ENCODE data around the gene MYL7.
"Not testable (repeated sequence)": the region's sequence is repeated elsewhere in the genome, so short reads cannot be mapped to it uniquely, and the experiment has no call there.

Gene MYL7, protein sequence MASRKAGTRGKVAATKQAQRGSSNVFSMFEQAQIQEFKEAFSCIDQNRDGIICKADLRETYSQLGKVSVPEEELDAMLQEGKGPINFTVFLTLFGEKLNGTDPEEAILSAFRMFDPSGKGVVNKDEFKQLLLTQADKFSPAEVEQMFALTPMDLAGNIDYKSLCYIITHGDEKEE

DNA sequence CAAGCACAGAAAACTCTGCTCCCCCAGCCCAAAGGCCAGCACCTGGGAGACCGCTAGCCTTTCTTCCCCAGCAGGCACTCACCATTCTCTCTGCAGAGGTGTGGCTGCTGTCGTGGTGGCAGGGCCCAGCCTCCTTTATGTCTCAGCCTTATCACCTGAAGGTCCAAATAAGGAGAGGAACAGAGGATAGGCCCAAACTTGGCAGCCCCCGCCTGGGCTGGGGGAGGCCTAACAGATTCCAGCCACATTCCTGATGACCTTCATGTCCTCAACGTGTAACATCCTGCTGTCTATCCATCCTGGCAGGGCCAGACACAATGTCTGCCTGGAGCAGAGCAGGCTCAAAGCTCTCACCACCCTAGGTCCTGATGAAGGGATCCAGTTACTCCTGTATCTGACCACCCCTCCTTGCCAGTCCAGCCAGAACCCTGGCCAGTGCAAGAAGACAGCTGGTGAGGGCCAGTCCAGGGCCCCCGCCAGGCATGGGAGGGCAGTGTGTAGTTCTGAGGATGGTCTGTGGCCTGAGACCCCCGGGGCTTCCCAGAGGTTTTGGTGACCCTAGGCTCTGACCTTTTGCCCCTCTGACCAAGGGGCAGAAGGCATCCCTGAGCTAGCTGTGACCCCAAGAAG, at the start of gene MYL7:
TSS of gene MYL7 (minus strand) at position 112 of the 630 bp plus-strand sequence. CDS start at position 85, 27 bp downstream.
- DNase-seq (ENCODE audit: low read depth in 4 of 4, low spot score in 1 of 4) = no peak

DNA sequence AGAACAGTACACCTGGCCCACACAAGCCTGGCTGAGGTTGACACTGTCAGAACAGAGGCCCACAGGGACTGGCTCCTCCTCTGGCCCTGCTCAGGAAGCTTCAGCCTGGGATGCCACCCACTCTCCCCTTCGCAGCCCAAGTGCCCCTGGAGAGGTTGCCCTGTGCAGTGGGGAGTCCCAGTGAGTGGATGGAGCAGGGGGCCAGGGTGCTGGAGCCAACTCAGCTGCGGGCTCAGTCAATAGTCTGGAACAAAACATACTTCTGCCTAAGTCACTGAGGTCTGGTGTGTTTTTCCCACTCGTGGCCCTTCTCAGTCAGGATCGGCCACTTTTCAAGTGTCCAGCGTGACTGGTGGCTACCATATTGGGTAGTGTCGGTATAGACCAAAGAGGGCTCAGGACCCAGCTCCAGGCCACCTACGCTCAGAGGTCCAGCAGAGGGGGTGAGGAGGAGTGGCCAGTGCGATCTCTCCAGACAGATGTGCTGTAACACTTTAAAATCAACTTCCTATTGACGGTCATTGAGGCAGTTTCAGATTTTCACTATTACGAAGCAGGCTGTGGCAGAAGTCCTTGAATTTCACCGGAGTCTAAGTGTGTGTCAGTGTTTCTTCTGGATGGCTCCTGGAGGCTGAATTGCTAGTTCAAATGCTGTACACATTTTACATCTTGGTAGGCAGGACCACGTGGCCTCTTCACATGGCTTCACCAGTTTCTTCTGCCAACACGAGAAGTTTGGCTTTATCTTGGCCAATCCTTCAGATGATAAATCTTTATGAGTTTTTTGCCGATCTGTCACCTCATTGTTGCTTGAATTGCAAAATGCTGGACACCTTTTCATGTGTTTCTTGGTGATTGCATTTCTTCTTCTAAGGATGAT, 49.1 kb upstream of the MYL7 start:
- no peak for DNase-seq (ENCODE audit: low read depth in 4 of 4, low spot score in 1 of 4)

DNA sequence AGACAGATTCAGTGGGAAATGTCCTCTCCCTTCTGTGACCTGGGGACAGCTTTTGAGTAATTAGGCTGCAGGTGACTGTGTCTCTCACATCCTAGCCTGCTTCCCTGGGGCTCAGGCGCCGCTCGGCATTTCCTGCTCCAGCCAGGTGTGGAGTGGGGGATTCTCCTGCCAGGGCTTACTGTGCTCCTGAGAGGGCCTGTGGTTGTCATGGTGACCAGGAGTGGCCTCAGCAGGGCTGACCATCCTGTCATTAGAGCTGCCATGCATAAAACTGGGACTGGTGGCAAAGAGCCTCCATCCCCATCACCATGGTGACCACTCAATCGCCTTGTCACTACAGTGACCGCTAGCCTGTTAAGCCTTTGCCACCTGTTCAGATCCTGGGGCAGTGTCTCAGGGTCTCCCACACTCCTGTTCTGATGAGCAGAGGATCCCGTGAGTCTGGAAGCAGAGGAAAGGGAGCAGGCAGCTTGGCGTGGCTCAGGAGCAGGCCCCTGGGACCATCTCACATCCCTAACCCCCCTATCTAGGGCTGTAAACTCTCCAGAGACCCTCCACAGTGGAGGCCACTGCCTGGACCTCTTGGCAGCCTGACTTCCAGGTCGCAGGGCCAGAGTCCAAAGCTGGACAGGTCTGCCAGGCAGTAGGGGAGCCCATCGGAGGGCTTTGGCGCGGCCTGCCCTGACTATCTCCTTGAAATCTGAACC, 48.3 kb upstream of the MYL7 start, which contains the start of gene GCK:
TSS of gene GCK (minus strand) at position 154 of the 707 bp plus-strand sequence. CDS start 486 bp downstream, outside the sequence.
- no peak for DNase-seq (ENCODE audit: low read depth in 4 of 4, low spot score in 1 of 4)

DNA sequence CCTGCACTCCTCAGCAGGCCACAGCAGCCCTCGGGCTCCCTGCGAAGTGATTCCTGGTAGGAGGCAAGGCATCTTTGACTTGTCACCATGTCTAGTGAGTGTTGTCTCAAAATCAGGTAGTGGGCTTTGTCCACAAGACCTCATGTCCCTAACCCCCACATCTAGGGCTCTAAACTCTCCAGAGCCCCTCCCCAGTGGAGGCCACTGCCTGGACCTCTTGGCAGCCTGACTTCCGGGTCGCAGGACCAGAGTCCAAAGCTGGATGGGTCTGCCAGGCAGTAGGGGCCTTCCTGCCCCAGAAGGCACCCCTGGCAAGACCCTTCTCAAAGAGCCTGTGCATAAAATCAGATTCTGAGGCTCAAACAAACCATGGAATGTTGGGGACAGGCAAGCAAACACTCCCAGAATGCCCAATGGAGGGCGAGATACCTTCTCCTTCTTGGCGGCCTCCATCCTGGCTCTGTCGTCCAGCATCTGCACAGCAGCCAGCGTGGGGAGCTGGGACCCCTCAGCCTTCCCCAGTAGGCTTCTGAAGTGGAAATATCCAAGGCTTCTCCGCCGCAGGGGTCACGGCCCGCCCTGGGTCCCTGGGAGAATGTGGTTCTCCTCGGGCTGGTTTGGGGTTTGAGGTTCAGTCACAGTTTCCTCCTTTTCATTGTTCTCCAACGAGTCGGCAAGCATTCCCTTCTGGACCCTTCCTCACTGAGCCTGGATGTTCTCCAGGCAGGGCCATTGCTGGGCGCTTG, 47.5 kb upstream of the MYL7 start:
- DNase-seq (ENCODE audit: low read depth in 4 of 4, low spot score in 1 of 4) = no peak

DNA sequence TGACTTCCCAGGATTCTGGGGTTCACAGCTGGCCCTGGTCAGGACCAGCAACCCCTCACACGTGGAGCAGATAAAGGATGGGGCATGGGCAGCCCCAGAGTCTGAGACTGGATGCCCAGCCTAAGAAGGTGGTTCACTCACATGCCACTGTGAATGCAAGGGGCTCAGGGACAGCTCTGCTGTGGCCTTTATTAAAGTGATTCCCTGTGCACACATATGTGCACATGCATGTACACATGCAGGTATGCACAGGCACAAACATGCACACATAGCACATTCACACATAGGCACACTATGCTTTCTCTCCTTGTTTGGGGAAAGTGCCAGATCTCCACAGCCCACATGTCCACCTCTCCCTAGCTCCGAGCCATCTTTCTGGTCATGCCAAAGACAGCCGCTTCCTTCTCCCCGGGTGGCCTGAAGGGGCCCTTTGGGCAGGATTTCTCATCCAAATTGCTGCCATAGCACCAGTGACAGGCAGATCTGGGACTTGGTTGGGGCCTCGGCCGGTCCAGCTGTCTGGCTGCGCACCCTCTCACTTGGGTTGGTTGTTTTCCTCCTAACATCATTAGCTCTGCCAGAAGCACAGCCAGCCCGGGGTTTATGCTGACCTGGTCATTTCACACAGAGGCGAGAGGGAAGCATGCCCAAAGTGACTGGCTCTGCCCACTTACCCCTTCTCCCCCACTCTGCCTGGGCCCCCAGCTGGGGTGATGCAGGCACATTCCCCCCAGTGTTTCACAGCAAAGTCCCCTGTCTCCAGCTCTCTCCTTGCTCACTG, 46.7 kb upstream of the MYL7 start:
- no peak for DNase-seq (ENCODE audit: low read depth in 4 of 4, low spot score in 1 of 4)

DNA sequence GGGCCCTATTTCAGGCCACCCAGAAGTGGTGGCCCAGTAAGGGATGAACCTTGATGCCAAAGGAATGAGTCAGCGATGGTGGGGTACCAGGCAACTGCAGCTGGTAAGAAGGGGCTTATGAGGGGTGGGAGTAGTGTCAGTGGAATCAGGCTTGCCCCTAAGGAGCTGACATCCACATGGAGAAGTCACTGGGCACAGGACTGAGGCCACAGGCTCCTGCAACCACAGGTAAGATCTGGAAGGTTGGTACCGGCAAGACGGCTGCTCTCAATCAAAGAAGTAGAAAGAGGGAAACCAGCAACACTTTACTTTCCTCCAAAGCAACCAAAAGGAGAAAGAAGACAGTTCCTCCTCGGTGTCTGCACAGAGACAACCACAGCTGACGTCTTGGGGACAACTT, 45.6 kb upstream of the MYL7 start:
- no peak for DNase-seq (ENCODE audit: low read depth in 4 of 4, low spot score in 1 of 4)

DNA sequence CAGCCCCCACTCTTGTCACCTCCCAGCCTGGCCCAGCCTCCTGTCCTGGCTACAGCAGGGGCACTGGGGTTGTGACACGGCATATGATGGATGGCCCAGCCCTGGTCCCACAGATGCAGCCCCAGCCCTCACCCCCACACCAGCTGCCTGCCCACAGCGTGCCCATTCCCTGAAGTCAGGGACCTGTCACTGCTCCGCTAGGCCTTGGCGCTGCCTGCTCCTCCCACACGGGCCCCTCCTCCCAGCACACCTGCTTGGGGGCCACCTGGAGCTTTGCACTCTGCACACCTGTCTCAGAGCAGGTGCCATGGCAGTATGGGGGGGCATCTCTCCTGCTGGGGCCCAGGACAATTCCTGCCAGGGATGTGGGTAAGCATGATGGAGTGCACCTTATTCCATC, 44.6 kb upstream of the MYL7 start:
- no peak for DNase-seq (ENCODE audit: low read depth in 4 of 4, low spot score in 1 of 4)

DNA sequence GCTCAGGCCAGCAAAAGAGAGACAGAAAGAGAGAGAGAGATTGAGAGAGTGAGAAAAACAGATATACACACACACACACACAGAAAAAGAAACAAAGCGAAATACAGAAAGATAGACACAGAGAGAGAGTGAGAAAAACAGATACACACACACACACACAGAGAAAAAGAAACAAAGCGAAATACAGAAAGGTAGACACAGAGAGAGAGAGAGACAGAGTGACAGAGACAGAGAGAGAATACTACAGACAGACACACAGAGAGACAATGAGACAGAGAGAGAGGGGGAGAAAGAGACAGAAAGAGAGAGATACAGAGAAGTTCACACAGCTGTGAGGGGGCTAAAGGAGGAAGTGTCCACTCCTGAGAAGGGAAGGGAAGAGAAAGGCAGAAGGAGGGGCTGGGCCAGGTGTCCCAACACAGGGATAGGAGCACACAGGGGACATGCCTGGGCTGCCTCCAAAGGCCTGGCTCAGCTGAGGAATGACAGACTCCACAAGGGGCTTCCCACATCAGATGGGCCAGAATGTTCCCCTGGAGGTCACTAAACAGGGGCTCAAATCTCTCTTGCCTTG, 43.8 kb upstream of the MYL7 start:
- DNase-seq (ENCODE audit: low read depth in 4 of 4, low spot score in 1 of 4) = no peak

DNA sequence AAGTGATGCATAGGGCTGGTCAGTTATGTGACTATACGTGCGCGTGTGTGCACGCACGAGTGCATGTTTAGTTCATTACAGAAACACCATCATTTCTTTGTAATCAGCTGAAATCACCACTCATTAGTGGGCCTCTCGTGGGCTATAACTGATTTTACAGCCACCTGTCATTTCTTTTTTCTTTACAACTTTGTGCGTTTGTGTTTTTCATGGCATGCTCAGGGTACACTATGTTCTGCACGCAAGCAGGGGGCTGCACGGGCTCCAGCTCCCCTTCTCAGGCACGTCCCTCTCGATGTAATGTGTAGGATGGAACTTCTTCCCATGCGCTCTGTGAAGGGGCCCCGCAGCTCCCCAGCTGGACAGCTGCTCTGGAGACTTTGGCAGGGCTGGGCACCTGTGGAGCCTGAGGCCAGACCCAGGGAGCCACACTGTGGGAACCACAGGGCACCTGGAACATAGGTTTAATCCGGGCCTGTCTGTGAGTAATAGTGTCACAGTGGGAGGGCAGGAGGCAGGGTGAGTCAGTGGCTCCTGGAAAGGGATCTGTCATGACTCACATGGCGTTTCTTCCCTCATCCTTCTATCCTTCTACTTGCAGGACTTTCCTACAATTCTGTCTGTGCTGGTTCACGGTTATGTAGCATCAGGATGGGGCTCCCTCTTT, 43.2 kb upstream of the MYL7 start:
- DNase-seq (ENCODE audit: low read depth in 4 of 4, low spot score in 1 of 4) = no peak

DNA sequence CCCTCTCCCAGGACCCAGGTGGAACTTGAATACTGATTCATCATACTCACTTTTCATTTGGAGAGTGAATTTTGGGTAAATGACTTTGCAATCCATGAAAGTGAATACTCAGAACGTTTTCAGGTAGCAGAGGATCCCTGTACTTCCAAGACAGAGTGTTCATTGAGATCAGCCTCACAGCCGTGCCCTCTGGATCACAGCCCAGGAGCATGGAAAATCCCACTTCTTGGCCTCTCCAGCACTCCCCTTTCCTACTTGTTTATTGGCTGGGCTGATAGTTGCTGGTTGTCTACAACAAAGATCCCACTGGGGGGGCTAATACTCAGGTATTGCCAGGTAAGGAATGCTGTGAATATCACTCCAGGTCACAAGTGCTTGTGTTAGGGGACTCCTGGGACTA, 42.3 kb upstream of the MYL7 start:
- no peak for DNase-seq (ENCODE audit: low read depth in 4 of 4, low spot score in 1 of 4)

DNA sequence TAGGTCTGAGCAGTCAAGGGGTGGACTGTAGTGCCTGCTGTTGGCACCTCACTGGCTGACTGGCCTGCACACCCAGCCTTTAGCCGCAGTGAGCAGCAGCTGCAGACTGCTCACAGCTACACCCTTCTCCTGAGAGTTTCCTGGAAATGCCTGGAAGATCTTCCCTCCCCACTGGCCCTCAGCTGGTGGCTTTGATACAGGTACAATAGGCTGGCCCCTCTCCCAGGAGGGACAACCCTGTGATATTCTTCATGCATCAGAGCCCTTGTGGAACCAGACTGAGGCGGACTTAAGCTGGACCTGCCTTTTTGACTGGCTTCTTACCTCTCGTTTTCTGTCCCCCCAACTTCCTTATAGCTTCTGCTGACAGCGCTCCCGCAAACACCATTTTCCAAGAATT, 41.7 kb upstream of the MYL7 start:
- DNase-seq (ENCODE audit: low read depth in 4 of 4, low spot score in 1 of 4) = no peak

DNA sequence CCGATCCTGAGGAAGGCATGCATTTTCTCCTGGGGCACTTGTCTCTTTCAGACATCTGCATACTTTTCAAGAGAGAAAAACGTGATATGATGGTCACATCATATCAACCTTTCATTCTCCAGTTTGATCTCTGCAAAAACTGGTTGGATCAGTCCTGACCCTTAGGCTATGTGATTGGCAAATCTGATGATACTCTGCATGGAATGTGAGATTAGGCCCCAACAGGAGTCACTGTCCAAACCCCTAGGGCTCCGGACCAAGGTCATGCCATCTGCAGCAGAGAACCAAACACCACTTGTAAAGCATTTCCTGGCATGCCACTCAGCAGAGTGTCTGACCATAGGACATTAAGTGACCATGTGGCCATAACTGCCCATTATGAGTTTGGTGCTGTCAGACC, 39.5 kb upstream of the MYL7 start:
- no peak for DNase-seq (ENCODE audit: low read depth in 4 of 4, low spot score in 1 of 4)

DNA sequence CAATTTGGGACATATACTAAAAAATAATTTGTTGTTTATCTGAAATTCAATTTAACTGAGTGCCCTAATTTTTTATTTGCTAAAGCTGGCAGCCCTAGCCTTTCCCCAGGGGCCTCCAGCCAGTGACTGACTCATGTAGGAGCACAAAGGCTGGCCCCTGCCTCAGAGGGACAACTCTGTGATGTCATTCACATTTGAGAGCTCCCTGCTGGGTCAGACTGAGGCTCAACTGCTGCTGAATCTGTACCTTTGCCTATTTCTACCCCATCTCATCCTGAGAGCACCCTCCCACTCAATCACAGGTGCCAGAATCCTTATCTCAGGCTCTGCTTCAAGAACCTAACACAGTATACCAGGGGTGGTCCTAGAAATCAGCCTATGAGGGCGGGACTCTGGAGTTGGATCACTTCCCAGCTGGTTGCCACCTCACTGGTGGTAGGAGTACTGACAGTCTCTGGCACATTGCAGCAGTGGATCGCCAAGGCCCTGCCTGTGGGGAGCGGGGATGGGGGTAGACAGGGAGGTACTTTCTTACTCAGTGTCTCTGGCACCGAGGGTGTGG, 36.5 kb upstream of the MYL7 start:
- no peak for DNase-seq (ENCODE audit: low read depth in 4 of 4, low spot score in 1 of 4)

DNA sequence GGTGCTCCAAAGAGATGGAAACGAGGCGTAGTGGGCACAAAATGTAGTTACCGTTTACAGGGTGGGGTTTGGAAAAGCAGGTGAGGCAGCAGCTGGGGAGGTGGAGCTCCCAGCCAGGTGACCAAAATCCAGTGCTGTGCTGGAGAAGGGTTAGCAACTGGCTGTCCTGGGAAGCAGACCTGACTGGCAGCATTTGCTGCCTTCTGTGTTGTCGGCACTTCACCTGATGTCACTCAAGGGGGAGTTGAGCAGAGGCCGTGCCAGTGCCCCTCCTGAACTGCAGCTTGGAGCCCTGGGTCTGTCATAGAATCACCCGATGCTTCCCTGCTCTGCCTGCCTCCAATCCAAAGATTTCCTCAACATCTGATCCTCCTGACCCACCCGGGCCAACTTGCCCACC, 35.4 kb upstream of the MYL7 start:
- DNase-seq (ENCODE audit: low read depth in 4 of 4, low spot score in 1 of 4) = no peak

DNA sequence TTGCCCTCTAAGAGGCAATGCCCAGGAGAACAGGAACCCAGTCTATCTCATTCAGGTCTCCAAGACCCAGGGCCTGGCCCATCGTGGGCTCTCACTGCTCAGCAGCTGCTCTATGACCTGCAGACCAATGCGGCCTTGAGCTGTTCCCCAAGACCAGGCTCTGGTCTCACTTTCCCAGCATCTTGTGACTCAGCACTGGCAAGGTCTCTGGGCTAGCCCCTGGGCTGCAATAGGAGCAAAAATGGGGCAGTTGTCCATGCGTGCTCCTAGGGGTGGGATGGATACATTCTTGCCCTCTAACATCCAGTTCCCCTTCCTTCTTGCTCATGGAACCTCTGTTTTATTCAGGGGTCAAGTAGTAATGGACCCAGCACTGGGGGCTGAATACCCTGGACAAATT, 34.6 kb upstream of the MYL7 start:
- DNase-seq (ENCODE audit: low read depth in 4 of 4, low spot score in 1 of 4) = no peak

DNA sequence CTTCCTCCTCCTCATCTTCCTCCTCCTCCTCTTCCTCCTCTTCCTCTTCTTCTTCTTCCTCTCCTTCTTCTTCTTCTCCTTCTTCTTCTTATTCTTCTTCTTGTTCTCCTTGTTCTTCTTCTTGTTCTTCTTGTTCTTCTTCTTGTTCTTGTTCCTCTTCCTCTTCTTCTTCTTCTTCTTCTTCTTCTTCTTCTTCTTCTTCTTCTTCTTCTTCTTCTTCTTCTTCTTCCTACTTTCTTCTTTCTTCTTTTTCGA, 33.5 kb upstream of the MYL7 start:
- DNase-seq (ENCODE audit: low read depth in 4 of 4, low spot score in 1 of 4) = not testable (repeated sequence)

DNA sequence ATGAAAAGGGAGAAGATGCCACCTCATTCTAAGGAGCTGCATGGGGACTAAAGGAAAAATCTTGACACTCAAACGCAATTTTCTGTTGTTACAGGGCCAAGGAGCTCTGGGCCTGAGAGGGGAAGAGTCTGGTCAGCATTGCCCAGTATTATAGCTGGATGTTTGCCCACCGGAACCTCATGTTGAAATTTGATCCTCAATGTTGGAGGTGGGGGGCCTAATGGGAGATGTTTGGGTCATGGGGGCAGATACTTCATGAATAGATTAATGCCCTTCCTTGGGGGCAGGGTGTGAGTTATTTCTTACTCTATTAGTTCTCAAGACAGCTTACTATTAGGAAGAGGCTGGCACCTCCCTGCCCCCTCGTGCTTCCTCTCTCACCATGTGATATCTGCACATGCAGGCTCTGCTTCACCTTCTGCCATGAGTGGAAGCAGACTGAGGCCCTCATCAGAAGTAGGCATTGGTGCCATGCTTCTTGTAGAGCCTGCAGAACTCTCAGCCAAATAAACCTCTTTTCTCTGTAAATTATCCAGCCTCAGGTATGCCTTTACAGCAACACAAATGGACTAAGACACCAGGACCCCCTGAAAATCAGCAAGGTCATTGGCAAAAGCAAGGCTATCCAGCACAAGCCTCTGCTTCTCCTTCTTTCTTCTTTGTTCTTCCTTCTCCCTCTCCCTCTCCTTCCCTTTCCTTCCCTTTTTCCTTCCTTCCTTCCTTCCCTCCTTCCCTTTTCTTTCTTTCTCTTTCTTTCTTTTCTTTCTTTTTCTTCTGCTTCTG, 33.0 kb upstream of the MYL7 start:
- DNase-seq (ENCODE audit: low read depth in 4 of 4, low spot score in 1 of 4) = no peak

DNA sequence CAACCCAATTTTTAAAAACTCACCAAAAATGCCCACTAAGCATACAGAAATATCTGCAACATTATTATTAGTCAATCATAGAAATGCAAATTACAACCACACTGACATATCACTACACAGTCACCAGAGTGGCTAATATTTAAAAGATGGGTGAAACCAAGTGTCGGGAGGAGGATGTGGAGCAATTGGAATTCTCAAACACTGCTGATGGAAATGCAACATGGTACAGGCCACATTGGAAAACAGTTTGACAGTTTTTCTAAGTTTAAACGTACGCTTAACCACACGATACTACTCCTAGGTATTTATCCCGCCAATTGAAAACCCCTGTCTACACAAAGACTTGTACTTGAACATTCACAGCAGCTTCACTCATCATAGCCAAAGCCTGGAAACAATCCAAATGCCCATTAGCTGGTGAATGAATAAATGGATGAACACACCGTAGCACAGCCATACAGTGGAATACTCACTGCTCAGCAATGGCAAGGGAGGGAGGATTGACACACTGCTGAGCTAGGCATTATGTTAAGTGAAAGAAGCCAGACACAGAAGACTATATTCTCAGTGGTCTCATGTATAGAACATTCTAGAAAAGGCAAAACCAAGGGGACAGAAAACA, 31.8 kb upstream of the MYL7 start:
- no peak for DNase-seq (ENCODE audit: low read depth in 4 of 4, low spot score in 1 of 4)
